Measurements from ENCODE around the gene CDH20. TPM values are rescaled to one million over a fixed set of nuclear protein-coding genes. Genes with fewer than 3 reads are reported as not detected.

Gene CDH20
- polyA plus RNA-seq, 3 donors from 2014 or later, result not detected

DNA sequence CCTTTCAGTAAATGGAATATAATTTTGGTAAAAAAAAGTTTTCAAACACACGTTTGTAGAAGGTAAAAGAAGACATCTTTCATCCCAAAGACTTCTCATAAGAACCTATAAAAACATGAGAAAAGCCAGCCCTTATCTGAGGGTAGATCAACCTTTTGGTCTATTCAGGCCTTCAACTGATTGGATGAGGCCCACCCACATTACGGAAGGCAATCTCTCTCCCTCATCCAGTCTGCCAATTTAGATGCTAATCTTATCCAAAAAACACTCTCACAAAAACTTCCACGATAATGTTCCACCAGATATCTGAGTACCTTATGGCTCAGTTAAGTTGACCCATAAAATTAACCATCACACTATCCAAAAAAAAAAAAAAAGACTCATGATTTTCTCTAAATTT lies 2.2 kb upstream of the CDH20 start:
- Mint-ChIP-seq H3K27ac (no peak overlapping the region), H3K9me3 (peaks cover 2 to 20% (median 8%) of the 10 kb centered on the region in 6 donors), H3K27me3 (ENCODE audit: low read depth in 3 of 3) (peaks cover 2 to 15% (median 4%) of the 10 kb centered on the region in 3 donors), H3K36me3 (peaks cover 0 to 3% (median 0%) of the 10 kb centered on the region in 3 donors), H3K4me1 (peaks cover 0 to 8% of the 10 kb centered on the region in 2 donors), H3K4me3 (no peak overlapping the region)
- no peak for DNase-seq

DNA sequence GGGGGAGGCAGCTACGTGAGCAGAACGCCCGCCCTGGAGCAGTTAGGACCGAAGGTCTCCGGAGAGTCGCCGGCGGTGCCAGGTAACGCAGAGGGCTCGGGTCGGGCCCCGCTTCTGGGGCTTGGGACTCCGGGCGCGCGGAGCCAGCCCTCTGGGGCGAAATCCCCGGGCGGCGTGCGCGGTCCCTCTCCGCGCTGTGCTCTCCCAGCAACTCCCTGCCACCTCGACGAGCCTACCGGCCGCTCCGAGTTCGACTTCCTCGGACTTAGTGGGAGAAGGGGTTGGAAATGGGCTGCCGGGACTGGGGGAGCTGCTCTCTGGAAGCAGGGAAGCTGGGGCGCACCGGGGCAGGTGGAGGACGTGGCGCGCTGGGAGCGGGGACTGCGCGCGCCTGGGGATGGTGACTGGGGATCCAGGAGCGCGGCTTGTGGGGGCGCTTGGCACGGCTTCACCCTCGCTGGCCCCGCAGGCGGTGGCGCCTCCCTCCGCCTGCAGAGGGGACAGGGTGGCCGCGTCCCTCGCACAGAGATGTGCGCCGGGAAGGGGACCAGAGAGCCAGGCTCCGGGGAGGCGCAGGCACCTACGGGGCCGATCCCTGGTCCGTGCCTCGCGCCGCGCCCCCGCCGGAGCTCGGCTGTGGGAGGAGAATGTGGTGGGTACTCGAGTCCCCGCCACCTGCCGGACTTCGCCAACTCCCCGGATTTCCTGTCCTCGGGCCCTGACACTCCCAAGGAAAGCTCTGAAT lies 688 bp downstream of the CDH20 start:
- Mint-ChIP-seq H3K36me3 (peaks cover 0 to 3% (median 0%) of the 10 kb centered on the region in 3 donors), H3K27me3 (ENCODE audit: low read depth in 3 of 3) (peaks cover 2 to 15% (median 4%) of the 10 kb centered on the region in 3 donors), H3K27ac (no peak overlapping the region), H3K9me3 (peaks cover 2 to 17% (median 7%) of the 10 kb centered on the region in 6 donors), H3K4me1 (peaks cover 0 to 9% of the 10 kb centered on the region in 2 donors), H3K4me3 (peak overlapping the region in 1 of 5 donors; percentile 14)
- no peak for DNase-seq

GRCh38 chr18:61334491-61334850 lies 1.2 kb downstream of the CDH20 start:
- DNase-seq, result no peak
- Mint-ChIP-seq H3K9me3 (peaks cover 2 to 17% (median 7%) of the 10 kb centered on the region in 6 donors), H3K27me3 (ENCODE audit: low read depth in 3 of 3) (peaks cover 2 to 13% (median 4%) of the 10 kb centered on the region in 3 donors), H3K27ac (no peak overlapping the region), H3K4me1 (peaks cover 0 to 9% of the 10 kb centered on the region in 2 donors), H3K4me3 (peak overlapping the region in 1 of 5 donors; percentile 14), H3K36me3 (peaks cover 0 to 3% (median 0%) of the 10 kb centered on the region in 3 donors)

GRCh38 chr18:61334951-61335683 lies 1.9 kb downstream of the CDH20 start:
- Mint-ChIP-seq H3K27ac (no peak overlapping the region), H3K27me3 (ENCODE audit: low read depth in 3 of 3) (peaks cover 2 to 13% (median 4%) of the 10 kb centered on the region in 3 donors), H3K9me3 (peaks cover 0 to 17% (median 7%) of the 10 kb centered on the region in 6 donors), H3K36me3 (peaks cover 0 to 3% (median 0%) of the 10 kb centered on the region in 3 donors), H3K4me3 (no peak overlapping the region), H3K4me1 (peaks cover 0 to 9% of the 10 kb centered on the region in 2 donors)
- DNase-seq, result no peak

GRCh38 chr18:61335684-61336555 lies 2.7 kb downstream of the CDH20 start:
- Mint-ChIP-seq H3K27ac (no peak overlapping the region), H3K36me3 (peaks cover 0 to 3% (median 0%) of the 10 kb centered on the region in 3 donors), H3K9me3 (peaks cover 0 to 17% (median 7%) of the 10 kb centered on the region in 6 donors), H3K4me3 (peak overlapping the region in 1 of 5 donors; percentile 51), H3K27me3 (ENCODE audit: low read depth in 3 of 3) (peaks cover 2 to 13% (median 4%) of the 10 kb centered on the region in 3 donors), H3K4me1 (peaks cover 0 to 9% of the 10 kb centered on the region in 2 donors)
- DNase-seq, result no peak

DNA sequence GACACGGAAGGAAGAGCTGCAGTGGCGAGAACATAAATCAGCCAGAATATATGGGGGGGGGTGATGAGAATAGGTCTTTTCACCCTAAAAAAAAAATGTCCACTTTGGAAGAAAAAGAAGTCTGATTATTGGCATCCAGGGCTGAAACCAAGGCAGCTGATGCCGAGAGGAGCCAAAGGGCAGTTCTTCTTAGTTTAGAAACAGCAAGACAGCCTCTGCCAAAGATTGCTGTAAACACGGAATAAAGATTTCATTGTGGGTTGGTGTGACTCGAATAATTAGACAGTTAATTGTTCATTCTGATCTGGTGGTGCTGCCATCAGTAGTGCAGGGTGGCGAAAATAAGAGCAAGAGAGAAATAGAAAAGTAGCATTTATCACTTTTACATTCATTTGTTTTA lies 3.5 kb downstream of the CDH20 start:
- Mint-ChIP-seq H3K9me3 (peaks cover 0 to 17% (median 4%) of the 10 kb centered on the region in 6 donors), H3K27me3 (ENCODE audit: low read depth in 3 of 3) (peaks cover 2 to 13% (median 4%) of the 10 kb centered on the region in 3 donors), H3K27ac (no peak overlapping the region), H3K4me1 (peaks cover 0 to 9% of the 10 kb centered on the region in 2 donors), H3K4me3 (no peak overlapping the region), H3K36me3 (peaks cover 0 to 3% (median 0%) of the 10 kb centered on the region in 3 donors)
- DNase-seq, result no peak

DNA sequence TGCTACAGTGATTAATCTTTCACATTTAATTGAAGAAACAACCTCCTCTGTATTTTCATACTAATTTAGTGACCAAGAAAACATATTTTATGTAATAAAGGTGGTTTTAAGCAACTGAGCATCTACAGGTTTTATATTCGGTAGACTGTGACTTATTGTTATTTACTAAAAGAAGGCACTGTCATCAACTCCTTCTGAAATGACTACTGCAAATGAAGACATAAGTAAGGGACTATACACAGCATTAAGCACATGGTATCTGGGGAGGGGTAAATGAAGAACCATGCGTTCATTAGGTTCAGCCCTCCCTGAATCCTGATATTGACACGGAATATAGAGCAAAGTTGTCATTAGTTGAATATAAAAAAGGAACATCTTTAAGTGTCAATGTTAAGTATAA lies 4.3 kb downstream of the CDH20 start:
- no peak overlapping the region for H3K4me3 Mint-ChIP-seq
- DNase-seq, result no peak
- peaks cover 0 to 17% (median 4%) of the 10 kb centered on the region in 6 donors for H3K9me3 Mint-ChIP-seq

GRCh38 chr18:61340148-61340547 lies 6.9 kb downstream of the CDH20 start:
- Mint-ChIP-seq H3K27me3 (ENCODE audit: low read depth in 3 of 3) (peaks cover 0 to 4% (median 0%) of the 10 kb centered on the region in 3 donors), H3K4me3 (no peak overlapping the region), H3K36me3 (no peaks in the 10 kb centered on the region), H3K9me3 (peaks cover 0 to 8% (median 0%) of the 10 kb centered on the region in 6 donors), H3K4me1 (peaks cover 0 to 9% of the 10 kb centered on the region in 2 donors), H3K27ac (no peak overlapping the region)
- no peak for DNase-seq

More for the DNA sequence above, 4.3 kb downstream of the CDH20 start:
- H3K36me3 Mint-ChIP-seq, result peaks cover 0 to 3% (median 0%) of the 10 kb centered on the region in 3 donors
- no peak overlapping the region for H3K27ac Mint-ChIP-seq
- peaks cover 2 to 13% (median 4%) of the 10 kb centered on the region in 3 donors for H3K27me3 Mint-ChIP-seq (ENCODE audit: low read depth in 3 of 3)
- peaks cover 0 to 9% of the 10 kb centered on the region in 2 donors for H3K4me1 Mint-ChIP-seq

- no peak overlapping the region for H3K27ac Mint-ChIP-seq
- no peak for DNase-seq
- H3K4me3 Mint-ChIP-seq, result no peak overlapping the region
- H3K36me3 Mint-ChIP-seq, result no peaks in the 10 kb centered on the region
- H3K27me3 Mint-ChIP-seq (ENCODE audit: low read depth in 3 of 3), result no peaks in the 10 kb centered on the region
- peaks cover 0 to 9% (median 6%) of the 10 kb centered on the region in 6 donors for H3K9me3 Mint-ChIP-seq
- no peaks in the 10 kb centered on the region for H3K4me1 Mint-ChIP-seq
Measured at GRCh38 chr18:61348230-61348629, 15.0 kb downstream of the CDH20 start.

GRCh38 chr18:61350578-61350977 lies 17.3 kb downstream of the CDH20 start:
- Mint-ChIP-seq H3K4me1 (no peaks in the 10 kb centered on the region), H3K27me3 (ENCODE audit: low read depth in 3 of 3) (no peaks in the 10 kb centered on the region), H3K9me3 (peaks cover 0 to 10% (median 7%) of the 10 kb centered on the region in 6 donors), H3K27ac (no peak overlapping the region), H3K4me3 (no peak overlapping the region), H3K36me3 (no peaks in the 10 kb centered on the region)
- DNase-seq, result no peak

DNA sequence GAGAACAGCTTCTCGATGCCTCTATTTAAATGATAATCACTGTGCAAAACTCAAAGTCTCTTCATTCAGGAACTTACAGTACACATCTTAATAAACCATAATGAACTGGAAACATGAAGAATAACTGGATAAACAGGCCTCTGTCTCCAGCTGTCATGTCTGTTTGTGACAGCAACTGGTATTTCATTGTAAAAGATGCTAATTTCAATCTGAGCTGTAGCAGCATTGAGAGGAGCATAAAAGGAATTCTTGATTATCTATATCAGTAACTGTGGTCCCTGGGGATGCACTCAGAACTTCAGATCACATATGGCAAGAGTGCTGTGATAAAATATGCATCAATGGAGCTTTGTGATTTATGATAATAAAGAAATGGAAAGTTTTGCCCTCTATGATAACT lies 18.8 kb downstream of the CDH20 start:
- no peaks in the 10 kb centered on the region for H3K27me3 Mint-ChIP-seq (ENCODE audit: low read depth in 3 of 3)
- peaks cover 0 to 17% (median 1%) of the 10 kb centered on the region in 6 donors for H3K9me3 Mint-ChIP-seq
- no peak for DNase-seq
- no peaks in the 10 kb centered on the region for H3K4me1 Mint-ChIP-seq
- no peak overlapping the region for H3K4me3 Mint-ChIP-seq
- H3K27ac Mint-ChIP-seq, result no peak overlapping the region
- no peaks in the 10 kb centered on the region for H3K36me3 Mint-ChIP-seq

- Mint-ChIP-seq H3K36me3 (no peaks in the 10 kb centered on the region), H3K9me3 (peaks cover 0 to 20% (median 2%) of the 10 kb centered on the region in 6 donors), H3K4me1 (no peaks in the 10 kb centered on the region), H3K4me3 (no peak overlapping the region), H3K27ac (no peak overlapping the region), H3K27me3 (ENCODE audit: low read depth in 3 of 3) (no peaks in the 10 kb centered on the region)
- no peak for DNase-seq
Measured at GRCh38 chr18:61352611-61353010, 19.4 kb downstream of the CDH20 start.

Measured in immature natural killer cell (primary cell).